Psoas muscle (tissue), 8 donors: Measurements from ENCODE around the gene DTNB. TPM values are rescaled to one million over a fixed set of nuclear protein-coding genes. Genes with fewer than 3 reads are reported as not detected.

Experiments used
- ATAC-seq, 4 donors: fragments of 200-7000 bp; cut with Tn5 transposase; one replicate each; pipeline ENCODE4 v1.9.1; 2020; ENCODE audit warnings: moderate library complexity in 3 of 4, mild to moderate bottlenecking in 2 of 4
- DNase-seq, 2 donors: peaks; one replicate each; pipeline ENCODE4 v3.0.0-alpha.2; 2020
- H3K27ac ChIP-seq: fragments of 200-600 bp; one replicate; pipeline ENCODE4 v1.8.0; 2022
- H3K27me3 ChIP-seq, 3 donors: fragments of 200-600 bp in 1 of 3; one replicate each; pipeline versions ENCODE4 v1.6.1 to v1.8.0; 2013 to 2022; ENCODE audit warnings: low read length in 2 of 3, mild to moderate bottlenecking in 2 of 3, moderate library complexity in 1 of 3; ENCODE audit not compliant: insufficient read depth in 3 of 3
- H3K36me3 ChIP-seq, 2 donors: fragments of 200-600 bp in 1 of 2; one replicate each; pipeline versions ENCODE4 v1.6.1 to v1.8.0; 2013 to 2022; ENCODE audit warnings: low read depth in 1 of 2, mild to moderate bottlenecking in 1 of 2, moderate library complexity in 1 of 2; ENCODE audit not compliant: insufficient read depth in 1 of 2
- H3K4me1 ChIP-seq: fragments of 200-600 bp; one replicate; pipeline ENCODE4 v1.8.0; 2022
- H3K4me3 ChIP-seq: fragments of 200-600 bp; one replicate; pipeline ENCODE4 v1.8.0; 2022; ENCODE audit warnings: mild to moderate bottlenecking
- H3K9me3 ChIP-seq: fragments of 200-600 bp; one replicate; pipeline ENCODE4 v1.8.0; 2022
- WGBS, 3 donors: extraction: QIAGEN DNeasy Blood & Tissue Kit; methylation state at CpG; one replicate each; pipeline versions ENCODE4 v1.1.6 to v1.1.7; 2013; 5-methylcytosine and 5-hydroxymethylcytosine counted together
- intact Hi-C, 2 donors: fragments of 100-400 bp; cut with DNase I; formaldehyde crosslinking; loops; one replicate each; pipeline versions ENCODE4 v1.11.0 to v1.14.2; 2022
- polyA plus RNA-seq, 3 donors: library from polyadenylated mRNA; stranded (reverse); fragments of 200-250 nt; gene quantifications; one replicate each; pipeline ENCODE4 v1.2.3, GENCODE V29; 2013
- total RNA-seq, 4 donors: library from RNA; stranded (reverse); fragmentation: NEBNext Ultra II Directional in 2 of 4; extraction: Animal tissue kit (Norgen Biotek cat#: 25700) in 2 of 4; gene quantifications; one replicate each; pipeline versions ENCODE4 v1.2.1 to v1.2.4, GENCODE V29; 2021 to 2023
- TF ChIP-seq, protein P1 (sequence below): fragments of 200-600 bp; IDR thresholded peaks from one replicate; pipeline ENCODE4 v1.8.0; 2022; ENCODE audit warnings: antibody characterized with exemption
- donor health status: healthy with polysubstance abuse.
- donor health status: DM: no; HTN: no; CAD: no; lungs with moderate emphysema.
- donor health status: Bipolar disorder and iron deficiency.
- donor health status: healthy.
- donor health status: DM: yes; HTN: yes; CAD: no.
- donor health status: DM: no; HTN: no; CAD: no.
- donor health status: DM: no; HTN: no; CAD: no.
- donor health status: DM: yes; HTN: yes; CAD: no.

DTNB gene
- total and polyA plus RNA-seq, 7 donors = 2.3 to 6.3 (median 4.2) TPM

GRCh38 chr2:25632396-25632795 is 41.0 kb downstream of the DTNB start:
- Histone ChIP-seq H3K36me3 (peaks cover 0 to 6% of the 10 kb centered on the region in 2 donors), H3K27me3 (no peaks in the 10 kb centered on the region), H3K4me1 (no peaks in the 10 kb centered on the region), H3K27ac (no peak overlapping the region), H3K4me3 (no peak overlapping the region), H3K9me3 (no peaks in the 10 kb centered on the region)
- no peak for ATAC-seq
- WGBS, 3 donors = 93 to 97% (median 96%) methylated on average over 2 of the region's 2 CpGs
- TF ChIP-seq, protein P1, sequence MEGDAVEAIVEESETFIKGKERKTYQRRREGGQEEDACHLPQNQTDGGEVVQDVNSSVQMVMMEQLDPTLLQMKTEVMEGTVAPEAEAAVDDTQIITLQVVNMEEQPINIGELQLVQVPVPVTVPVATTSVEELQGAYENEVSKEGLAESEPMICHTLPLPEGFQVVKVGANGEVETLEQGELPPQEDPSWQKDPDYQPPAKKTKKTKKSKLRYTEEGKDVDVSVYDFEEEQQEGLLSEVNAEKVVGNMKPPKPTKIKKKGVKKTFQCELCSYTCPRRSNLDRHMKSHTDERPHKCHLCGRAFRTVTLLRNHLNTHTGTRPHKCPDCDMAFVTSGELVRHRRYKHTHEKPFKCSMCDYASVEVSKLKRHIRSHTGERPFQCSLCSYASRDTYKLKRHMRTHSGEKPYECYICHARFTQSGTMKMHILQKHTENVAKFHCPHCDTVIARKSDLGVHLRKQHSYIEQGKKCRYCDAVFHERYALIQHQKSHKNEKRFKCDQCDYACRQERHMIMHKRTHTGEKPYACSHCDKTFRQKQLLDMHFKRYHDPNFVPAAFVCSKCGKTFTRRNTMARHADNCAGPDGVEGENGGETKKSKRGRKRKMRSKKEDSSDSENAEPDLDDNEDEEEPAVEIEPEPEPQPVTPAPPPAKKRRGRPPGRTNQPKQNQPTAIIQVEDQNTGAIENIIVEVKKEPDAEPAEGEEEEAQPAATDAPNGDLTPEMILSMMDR = no peak
- intact Hi-C loops = no loop called here
- no peak for DNase-seq

GRCh38 chr2:25624635-25625034 is 48.7 kb downstream of the DTNB start:
- intact Hi-C loops = no loop called here
- ATAC-seq (no peak), DNase-seq (no peak)
- 96 to 98% (median 97%) methylated on average over 2 of the region's 2 CpGs for WGBS, 3 donors
- H3K4me1 ChIP-seq = no peaks in the 10 kb centered on the region
- H3K4me3 ChIP-seq = no peak overlapping the region
- TF ChIP-seq, protein P1 = no peak
- H3K36me3 ChIP-seq = peaks cover 0 to 6% of the 10 kb centered on the region in 2 donors
- H3K9me3 ChIP-seq = no peaks in the 10 kb centered on the region
- no peak overlapping the region for H3K27ac ChIP-seq
- H3K27me3 ChIP-seq = no peaks in the 10 kb centered on the region

- H3K4me3 ChIP-seq = no peak overlapping the region
- H3K27ac ChIP-seq = no peak overlapping the region
- H3K36me3 ChIP-seq = peaks cover 0 to 6% of the 10 kb centered on the region in 2 donors
- ATAC-seq (no peak), DNase-seq (no peak)
- 91 to 95% (median 93%) methylated on average over 3 of the region's 3 CpGs for WGBS, 3 donors
- H3K27me3 ChIP-seq = no peaks in the 10 kb centered on the region
- TF ChIP-seq, protein P1 = no peak
- no peaks in the 10 kb centered on the region for H3K9me3 ChIP-seq
- intact Hi-C loops = no loop called here
- H3K4me1 ChIP-seq = peaks cover 5% of the 10 kb centered on the region
Measured at GRCh38 chr2:25623361-25623760, 50.0 kb downstream of the DTNB start.

DNA sequence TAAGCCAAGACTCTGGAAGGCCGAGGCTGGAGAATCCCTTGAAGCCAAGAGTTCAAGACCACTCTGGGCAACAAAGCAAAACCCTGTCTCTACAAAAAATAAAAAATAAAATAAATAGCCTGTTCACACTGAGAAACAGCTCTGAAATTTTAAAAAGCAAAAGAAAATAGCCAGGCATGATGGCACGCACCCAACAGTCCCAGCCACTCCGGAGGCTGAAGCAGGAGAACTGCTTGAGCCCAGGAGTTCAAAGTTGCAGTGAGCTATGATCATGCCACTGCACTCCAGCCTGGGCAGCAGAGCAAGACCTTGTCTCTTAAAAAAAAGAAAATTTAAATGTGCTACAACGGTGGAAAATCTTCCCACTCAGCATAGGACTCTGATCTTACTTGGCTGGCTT is 52.7 kb downstream of the DTNB start:
- Histone ChIP-seq H3K4me1 (peaks cover 6% of the 10 kb centered on the region), H3K36me3 (no peaks in the 10 kb centered on the region), H3K27ac (no peak overlapping the region), H3K4me3 (no peak overlapping the region), H3K9me3 (no peaks in the 10 kb centered on the region), H3K27me3 (no peaks in the 10 kb centered on the region)
- no peak for ATAC-seq
- TF ChIP-seq, protein P1 = no peak
- DNase-seq = no peak
- 79 to 82% (median 80%) methylated on average over 4 of the region's 4 CpGs for WGBS, 3 donors
- intact Hi-C loops = no loop called here

- DNase-seq (no peak), ATAC-seq (no peak)
- H3K27ac ChIP-seq = no peak overlapping the region
- H3K4me1 ChIP-seq = peaks cover 6% of the 10 kb centered on the region
- WGBS, 3 donors = 76 to 85% (median 82%) methylated on average over 5 of the region's 5 CpGs
- TF ChIP-seq, protein P1 = no peak
- no peaks in the 10 kb centered on the region for H3K27me3 ChIP-seq
- no peaks in the 10 kb centered on the region for H3K9me3 ChIP-seq
- no peak overlapping the region for H3K4me3 ChIP-seq
- H3K36me3 ChIP-seq = no peaks in the 10 kb centered on the region
- intact Hi-C loops = no loop called here
Measured at GRCh38 chr2:25620077-25620476, 53.3 kb downstream of the DTNB start.
